Measurements from ENCODE around the gene IGF2BP2. TPM values are rescaled to one million over a fixed set of nuclear protein-coding genes. Genes with fewer than 3 reads are reported as not detected.

The IGF2BP2 gene
- total and polyA plus RNA-seq, 2 of the 13 experiments (the other 11 are each of a cell fraction or from before 2014, with no cell fraction given): 6.5 to 46.0 TPM

- TF ChIP-seq PRDM10 (CRISPR knock-in tag; IDR thresholded peaks at IDR 0.05; ENCODE audit: low read depth) (no peak), ZNF180 (CRISPR knock-in tag; IDR thresholded peaks at IDR 0.05; ENCODE audit: borderline replicate concordance, low read depth) (no peak), ZNF468 (CRISPR knock-in tag; IDR thresholded peaks at IDR 0.05) (no peak), LBX2 (CRISPR knock-in tag; IDR thresholded peaks at IDR 0.05; ENCODE audit: borderline replicate concordance) (no peak), CREBL2 (CRISPR knock-in tag; IDR thresholded peaks at IDR 0.05; ENCODE audit: borderline replicate concordance) (no peak), GPBP1L1 (CRISPR knock-in tag; IDR thresholded peaks at IDR 0.05) (no peak), CREM (IDR thresholded peaks at IDR 0.05) (0 out of 2 replicates have a peak, but pooled peaks have one; percentile 13), CREM (CRISPR knock-in tag; IDR thresholded peaks at IDR 0.05) (no peak), ZNF496 (CRISPR knock-in tag; IDR thresholded peaks at IDR 0.05; ENCODE audit: insufficient replicate concordance) (no peak), TRIM22 (IDR thresholded peaks at IDR 0.05) (no peak)
Measured at GRCh38 chr3:185874119-185874518, 49.3 kb upstream of the IGF2BP2 start (continued).
